Fibroblast of villous mesenchyme (primary cell): Measurements from ENCODE around the gene HSPE1. TPM values are rescaled to one million over a fixed set of nuclear protein-coding genes. Genes with fewer than 3 reads are reported as not detected.
A peak's percentile ranks its signal among the peaks of the same experiment; 100 is the strongest.
"Not testable (repeated sequence)": the region's sequence is repeated elsewhere in the genome, so short reads cannot be mapped to it uniquely, and the experiment has no call there.

Experiments used
- DNase-seq: peaks from one replicate; pipeline ENCODE4 v3.0.0-alpha.2; 2010; ENCODE audit warnings: low read depth
- H3K4me3 ChIP-seq: 2 replicates; pipeline ENCODE4 v1.5.1; 2011; ENCODE audit warnings: low read depth, mild to moderate bottlenecking, low read length
- total RNA-seq: library from RNA; depleted of rRNA; stranded (reverse); fragments of >200 nt; gene quantifications from 2 replicates; pipeline ENCODE4 v1.2.3, GENCODE V29; 2012
- TF ChIP-seq, protein P1 (sequence below): IDR thresholded peaks from 2 replicates; pipeline ENCODE4 v1.5.1; 2012; ENCODE audit warnings: low read depth, mild to moderate bottlenecking, low read length; ENCODE audit not compliant: insufficient read depth

The HSPE1 gene
- 34.1 and 58.3 TPM in 2 replicates for total RNA-seq

DNA sequence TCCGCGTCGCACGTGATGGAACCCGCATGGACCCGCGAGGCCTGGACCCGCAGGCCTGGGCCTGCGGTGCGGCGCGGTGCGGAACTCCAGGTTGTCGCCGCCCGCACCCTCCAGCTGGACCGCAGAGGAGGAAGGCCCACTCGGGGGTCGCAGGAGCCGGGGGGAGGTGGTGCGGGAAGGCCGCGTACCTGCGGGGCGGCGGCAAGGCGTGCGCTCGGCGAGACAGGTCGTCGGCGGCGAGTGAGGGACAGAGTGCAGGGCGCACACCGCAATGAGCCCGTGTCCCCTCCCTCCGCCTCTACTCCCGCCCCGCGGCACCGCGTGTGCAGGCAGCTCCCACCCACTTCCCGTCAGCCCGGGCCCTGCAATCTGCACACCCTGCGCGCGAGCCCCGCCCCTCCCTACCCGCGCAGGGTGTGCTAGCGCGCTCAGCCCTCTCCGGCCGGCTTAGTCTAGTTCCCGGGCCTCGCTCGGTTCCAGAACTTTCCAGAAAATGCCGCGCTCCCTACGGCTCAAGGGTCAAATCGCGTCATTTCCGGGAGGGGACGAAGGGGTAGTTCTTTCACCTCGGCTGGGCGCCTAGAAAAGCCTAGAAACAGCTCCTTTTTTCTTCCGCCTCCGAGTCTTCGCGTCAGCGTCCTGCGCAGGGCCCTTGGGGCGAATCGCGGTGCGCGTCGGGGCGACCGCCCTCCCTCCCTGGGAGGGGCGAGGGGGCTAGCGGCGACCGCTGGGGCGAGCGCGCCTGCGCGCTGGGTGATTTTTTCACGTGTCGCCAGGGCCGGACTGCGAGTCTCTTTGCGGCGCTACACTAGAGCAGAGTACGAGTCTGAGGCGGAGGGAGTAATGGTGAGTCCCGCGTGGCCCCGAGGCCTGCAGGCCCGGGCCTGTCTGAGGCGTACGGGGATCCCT lies at the start of gene HSPE1, which contains the start of gene HSPD1:
TSS of gene HSPE1 (plus strand) at position 786 of the 909 bp plus-strand sequence. CDS start at position 844, 58 bp downstream.
TSS of gene HSPD1 (minus strand) at position 247 of the 909 bp plus-strand sequence. CDS start 992 bp downstream, outside the sequence.
- TF ChIP-seq, protein P1, sequence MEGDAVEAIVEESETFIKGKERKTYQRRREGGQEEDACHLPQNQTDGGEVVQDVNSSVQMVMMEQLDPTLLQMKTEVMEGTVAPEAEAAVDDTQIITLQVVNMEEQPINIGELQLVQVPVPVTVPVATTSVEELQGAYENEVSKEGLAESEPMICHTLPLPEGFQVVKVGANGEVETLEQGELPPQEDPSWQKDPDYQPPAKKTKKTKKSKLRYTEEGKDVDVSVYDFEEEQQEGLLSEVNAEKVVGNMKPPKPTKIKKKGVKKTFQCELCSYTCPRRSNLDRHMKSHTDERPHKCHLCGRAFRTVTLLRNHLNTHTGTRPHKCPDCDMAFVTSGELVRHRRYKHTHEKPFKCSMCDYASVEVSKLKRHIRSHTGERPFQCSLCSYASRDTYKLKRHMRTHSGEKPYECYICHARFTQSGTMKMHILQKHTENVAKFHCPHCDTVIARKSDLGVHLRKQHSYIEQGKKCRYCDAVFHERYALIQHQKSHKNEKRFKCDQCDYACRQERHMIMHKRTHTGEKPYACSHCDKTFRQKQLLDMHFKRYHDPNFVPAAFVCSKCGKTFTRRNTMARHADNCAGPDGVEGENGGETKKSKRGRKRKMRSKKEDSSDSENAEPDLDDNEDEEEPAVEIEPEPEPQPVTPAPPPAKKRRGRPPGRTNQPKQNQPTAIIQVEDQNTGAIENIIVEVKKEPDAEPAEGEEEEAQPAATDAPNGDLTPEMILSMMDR, result no peak
- DNase-seq, result peak; percentile 99

DNA sequence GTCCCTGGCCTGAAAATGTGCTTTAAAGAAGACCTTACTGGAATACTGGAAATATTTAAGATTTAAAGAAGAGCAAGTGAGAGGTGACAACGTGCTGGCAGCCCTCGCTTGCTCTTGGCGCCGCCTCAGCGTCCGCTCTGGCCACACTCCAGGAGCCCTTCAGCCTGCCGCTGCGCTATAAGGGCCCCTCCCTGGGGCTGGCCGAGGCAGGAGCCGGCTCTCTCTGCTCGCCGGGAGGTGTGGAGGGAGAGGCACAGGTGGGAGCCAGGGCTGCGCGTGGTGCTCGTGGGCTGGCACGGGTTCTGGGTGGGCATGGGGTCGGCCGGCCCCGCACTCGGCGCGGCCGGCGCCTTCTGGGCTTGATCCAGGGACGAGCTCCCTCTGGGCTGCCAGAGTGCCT lies 49.7 kb upstream of the HSPE1 start:
- DNase-seq, result no peak
- TF ChIP-seq, protein P1, result no peak
- no peak overlapping the region for H3K4me3 ChIP-seq

More for the DNA sequence above, at the start of gene HSPE1, which contains the start of gene HSPD1:
- peak within 1 kb of the TSS; percentile 90 for H3K4me3 ChIP-seq

DNA sequence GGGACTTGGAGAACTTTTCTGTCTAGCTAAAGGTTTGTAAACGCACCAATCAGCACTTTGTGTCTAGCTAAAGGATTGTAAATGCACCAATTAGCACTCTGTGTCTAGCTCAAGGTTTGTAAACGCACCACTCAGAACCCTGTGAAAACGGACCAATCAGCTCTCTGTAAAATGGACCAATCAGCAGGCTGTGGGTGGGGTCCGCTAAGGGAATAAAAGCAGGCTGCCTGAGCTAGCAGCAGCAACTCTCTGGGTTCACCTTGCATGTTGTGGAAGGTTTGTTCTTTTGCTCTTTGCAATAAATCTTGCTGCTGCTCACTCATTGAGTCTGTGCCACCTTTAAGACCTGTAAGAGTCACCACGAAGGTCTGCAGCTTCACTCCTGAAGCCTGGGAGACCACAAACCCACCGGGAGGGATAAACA lies 49.2 kb upstream of the HSPE1 start:
- DNase-seq, H3K4me3 ChIP-seq: not testable (repeated sequence)

DNA sequence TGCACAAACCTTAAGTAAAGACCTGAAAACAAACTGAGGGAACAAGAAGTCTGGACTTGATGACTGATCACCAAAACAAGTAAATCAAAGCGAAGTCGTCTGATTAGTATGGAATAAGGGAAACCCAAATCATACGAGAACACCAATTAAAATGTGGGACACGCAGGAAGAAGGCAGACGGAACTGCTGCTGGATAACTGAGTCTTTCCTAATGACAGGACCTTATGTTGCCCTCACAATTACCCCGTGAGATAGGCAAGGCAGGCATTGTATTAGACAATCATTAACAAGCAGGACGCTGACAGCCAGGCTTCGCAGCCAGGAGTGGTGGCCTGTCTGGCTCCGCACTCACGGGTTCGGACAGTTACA lies 47.4 kb upstream of the HSPE1 start:
- no peak for DNase-seq
- TF ChIP-seq, protein P1, result no peak
- H3K4me3 ChIP-seq, result peak overlapping the region; percentile 68

DNA sequence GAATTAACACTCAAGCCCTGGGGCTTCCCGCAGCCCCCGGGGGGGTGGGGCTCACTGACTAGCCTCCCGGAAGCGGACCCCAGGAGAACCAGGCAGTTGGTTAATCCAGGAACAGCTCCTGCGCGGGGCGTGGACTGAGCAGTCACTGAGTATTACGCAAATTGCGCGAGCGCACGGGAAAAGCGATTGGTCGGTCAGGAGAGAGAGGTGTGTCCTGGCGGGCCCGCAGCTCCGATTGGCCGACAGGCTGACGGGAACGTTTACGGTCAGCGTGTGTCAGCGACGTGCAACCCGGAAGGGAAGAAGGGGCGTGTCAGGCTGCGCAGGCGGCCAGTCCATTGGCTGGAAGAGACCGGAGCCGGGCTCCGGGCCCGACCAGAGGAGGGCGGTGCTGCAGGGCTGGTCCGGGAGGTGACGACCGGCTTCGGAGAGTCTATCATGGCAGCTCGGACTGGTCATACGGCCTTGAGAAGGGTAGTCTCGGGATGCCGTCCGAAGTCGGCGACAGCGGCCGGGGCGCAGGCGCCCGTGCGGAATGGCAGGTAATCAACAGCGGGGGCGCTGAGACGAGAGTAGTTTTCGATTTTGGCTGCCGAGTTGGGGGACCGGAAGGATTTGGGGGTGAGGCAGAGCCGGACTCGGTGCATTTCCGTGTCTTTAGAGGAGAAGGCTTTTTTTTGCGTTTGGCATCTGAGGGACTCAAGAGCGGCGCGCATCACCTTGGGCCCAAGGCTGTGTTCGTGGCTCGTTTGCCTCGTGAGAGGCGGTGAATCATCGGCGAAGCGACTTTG lies 46.9 kb upstream of the HSPE1 start, which contains the start of gene COQ10B:
TSS of gene COQ10B (plus strand) at position 430 of the 791 bp plus-strand sequence. CDS start at position 439, 9 bp downstream.
- H3K4me3 ChIP-seq, result peak within 1 kb of the TSS; percentile 100
- TF ChIP-seq, protein P1, result peak; percentile 26
- peak; percentile 100 for DNase-seq

DNA sequence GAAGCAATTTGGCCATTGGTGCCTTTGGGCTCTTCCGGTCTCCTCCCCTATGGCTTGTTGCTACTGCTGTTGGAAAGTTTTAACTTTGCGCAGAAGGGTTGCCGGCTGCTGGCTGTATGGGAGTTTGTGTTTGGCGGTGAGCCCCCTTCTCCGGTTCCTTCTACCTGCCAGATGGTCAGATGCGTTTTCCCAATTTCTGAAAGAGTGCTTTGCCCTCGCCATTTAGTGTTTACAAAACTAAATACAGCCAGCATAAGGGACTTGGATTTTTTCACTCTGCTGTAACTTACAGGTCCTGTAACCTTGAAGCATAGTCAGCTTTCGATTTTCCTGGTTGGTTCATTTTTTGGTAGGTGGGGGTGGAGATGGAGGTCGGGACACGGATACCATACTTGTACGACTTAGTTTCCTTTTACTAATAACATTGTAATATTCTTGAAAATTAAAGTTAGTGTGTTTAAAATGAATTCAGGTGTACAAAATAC lies 46.2 kb upstream of the HSPE1 start:
- peak; percentile 96 for DNase-seq
- H3K4me3 ChIP-seq, result peak overlapping the region; percentile 100
- TF ChIP-seq, protein P1, result no peak

DNA sequence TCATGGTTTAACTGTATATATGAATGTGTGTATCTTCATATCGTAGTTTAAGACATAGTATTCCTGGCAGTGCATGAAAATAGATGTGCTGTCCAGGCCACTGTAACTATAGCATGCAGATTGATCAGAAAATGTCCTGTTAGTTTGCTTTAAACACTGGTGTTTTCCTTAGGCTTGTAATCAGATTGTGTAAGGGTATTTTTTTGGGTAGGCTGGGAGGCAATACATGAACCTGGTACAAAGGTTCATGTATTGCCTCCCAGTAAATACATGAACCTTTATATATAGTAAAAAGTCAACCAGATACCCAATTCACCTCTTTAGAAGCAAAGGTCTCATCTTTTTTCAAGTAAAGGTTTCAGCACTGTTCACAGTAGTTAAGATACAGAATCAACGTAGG lies 45.3 kb upstream of the HSPE1 start:
- TF ChIP-seq, protein P1, result no peak
- peak overlapping the region; percentile 100 for H3K4me3 ChIP-seq
- DNase-seq, result no peak
